ENCODE data around the gene LPP. TPM values are rescaled to one million over a fixed set of nuclear protein-coding genes. Genes with fewer than 3 reads are reported as not detected.

Gene LPP
- total RNA-seq, 2 experiments from 2014 or later: 49.6 to 54.3 TPM

GRCh38 chr3:188335656-188336055, 181.7 kb downstream of the LPP start:
- ATAC-seq (ENCODE audit: low read depth) (no peak), DNase-seq (no peak)
- Mint-ChIP-seq H3K36me3 (peaks cover 24% of the 10 kb centered on the region), H3K4me3 (no peak overlapping the region), H3K27me3 (no peaks in the 10 kb centered on the region), H3K9me3 (peaks cover 2% of the 10 kb centered on the region), H3K4me1 (peaks cover 18% of the 10 kb centered on the region), H3K27ac (no peak overlapping the region)
- POLR2A ChIA-PET: no interaction called here

GRCh38 chr3:188336178-188336577, 182.2 kb downstream of the LPP start:
- H3K4me3 Mint-ChIP-seq: no peak overlapping the region
- H3K9me3 Mint-ChIP-seq: peaks cover 2% of the 10 kb centered on the region
- no peaks in the 10 kb centered on the region for H3K27me3 Mint-ChIP-seq
- POLR2A ChIA-PET: interaction anchor here (0.5 kb wide), 1 partner anchor 120 kb away, joined by 5 read pairs; no protein-coding TSS in a partner anchor
- ATAC-seq (ENCODE audit: low read depth) (no peak), DNase-seq (no peak)
- H3K36me3 Mint-ChIP-seq: peaks cover 24% of the 10 kb centered on the region
- H3K27ac Mint-ChIP-seq: no peak overlapping the region
- peaks cover 20% of the 10 kb centered on the region for H3K4me1 Mint-ChIP-seq

- peaks cover 2% of the 10 kb centered on the region for H3K9me3 Mint-ChIP-seq
- H3K4me3 Mint-ChIP-seq: no peak overlapping the region
- H3K27ac Mint-ChIP-seq: no peak overlapping the region
- POLR2A ChIA-PET: interaction anchor here (0.9 to 1.2 kb wide), 2 partner anchors 368 to 592 kb away, joined by 3 read pairs; partner anchors contain the start of gene BCL6
- DNase-seq: no peak
- H3K36me3 Mint-ChIP-seq: peaks cover 28% of the 10 kb centered on the region
- ATAC-seq (ENCODE audit: low read depth): no peak
- H3K4me1 Mint-ChIP-seq: peaks cover 19% of the 10 kb centered on the region
- no peaks in the 10 kb centered on the region for H3K27me3 Mint-ChIP-seq
Measured at GRCh38 chr3:188337232-188337631, 183.3 kb downstream of the LPP start.

- Mint-ChIP-seq H3K9me3 (peaks cover 2% of the 10 kb centered on the region), H3K27me3 (no peaks in the 10 kb centered on the region), H3K36me3 (peaks cover 32% of the 10 kb centered on the region), H3K4me3 (no peak overlapping the region), H3K4me1 (peaks cover 19% of the 10 kb centered on the region), H3K27ac (no peak overlapping the region)
- POLR2A ChIA-PET: interaction anchor here (0.6 to 1.0 kb wide), 2 partner anchors 592 to 594 kb away, joined by 3 to 4 read pairs; no protein-coding TSS in a partner anchor
- no peak for DNase-seq
- no peak for ATAC-seq (ENCODE audit: low read depth)
Measured at GRCh38 chr3:188338086-188338485, 184.1 kb downstream of the LPP start.

GRCh38 chr3:188339410-188340295, 185.7 kb downstream of the LPP start:
- Mint-ChIP-seq H3K4me1 (peaks cover 19% of the 10 kb centered on the region), H3K27me3 (no peaks in the 10 kb centered on the region), H3K27ac (peak overlapping the region; percentile 84), H3K4me3 (peak overlapping the region; percentile 58), H3K9me3 (peaks cover 2% of the 10 kb centered on the region), H3K36me3 (peaks cover 35% of the 10 kb centered on the region)
- POLR2A ChIA-PET: interaction anchor here (2.0 kb wide), 1 partner anchor 17 kb away, joined by 7 read pairs; no protein-coding TSS in a partner anchor
- DNase-seq (no peak), ATAC-seq (ENCODE audit: low read depth) (peak; percentile 92)

- POLR2A ChIA-PET: no interaction called here
- Mint-ChIP-seq H3K27me3 (no peaks in the 10 kb centered on the region), H3K4me1 (peaks cover 23% of the 10 kb centered on the region), H3K9me3 (no peaks in the 10 kb centered on the region), H3K4me3 (no peak overlapping the region), H3K36me3 (peaks cover 25% of the 10 kb centered on the region), H3K27ac (no peak overlapping the region)
- no peak for DNase-seq
- ATAC-seq (ENCODE audit: low read depth): no peak
Measured at GRCh38 chr3:188341501-188341900, 187.5 kb downstream of the LPP start.

GRCh38 chr3:188342991-188343732, 189.2 kb downstream of the LPP start:
- peaks cover 26% of the 10 kb centered on the region for H3K36me3 Mint-ChIP-seq
- ATAC-seq (ENCODE audit: low read depth) (no peak), DNase-seq (no peak)
- POLR2A ChIA-PET: no interaction called here
- no peak overlapping the region for H3K4me3 Mint-ChIP-seq
- no peak overlapping the region for H3K27ac Mint-ChIP-seq
- no peaks in the 10 kb centered on the region for H3K9me3 Mint-ChIP-seq
- H3K4me1 Mint-ChIP-seq: peaks cover 23% of the 10 kb centered on the region
- no peaks in the 10 kb centered on the region for H3K27me3 Mint-ChIP-seq

GRCh38 chr3:188343894-188344293, 189.9 kb downstream of the LPP start:
- no peak for DNase-seq
- Mint-ChIP-seq H3K36me3 (peaks cover 28% of the 10 kb centered on the region), H3K4me1 (peaks cover 22% of the 10 kb centered on the region), H3K4me3 (no peak overlapping the region), H3K9me3 (no peaks in the 10 kb centered on the region), H3K27ac (no peak overlapping the region), H3K27me3 (no peaks in the 10 kb centered on the region)
- POLR2A ChIA-PET: interaction anchor here (0.6 kb wide), 1 partner anchor 9 kb away, joined by 6 read pairs; no protein-coding TSS in a partner anchor
- no peak for ATAC-seq (ENCODE audit: low read depth)

- ATAC-seq (ENCODE audit: low read depth): no peak
- no peak overlapping the region for H3K27ac Mint-ChIP-seq
- H3K4me1 Mint-ChIP-seq: peaks cover 11% of the 10 kb centered on the region
- no peak overlapping the region for H3K4me3 Mint-ChIP-seq
- H3K27me3 Mint-ChIP-seq: no peaks in the 10 kb centered on the region
- POLR2A ChIA-PET: interaction anchor here (0.6 kb wide), 1 partner anchor 82 kb away, joined by 6 read pairs; no protein-coding TSS in a partner anchor
- DNase-seq: no peak
- peaks cover 30% of the 10 kb centered on the region for H3K36me3 Mint-ChIP-seq
- no peaks in the 10 kb centered on the region for H3K9me3 Mint-ChIP-seq
Measured at GRCh38 chr3:188345223-188345622, 191.3 kb downstream of the LPP start.

GRCh38 chr3:188348435-188349244, 194.7 kb downstream of the LPP start:
- Mint-ChIP-seq H3K4me1 (peaks cover 4% of the 10 kb centered on the region), H3K27me3 (no peaks in the 10 kb centered on the region), H3K9me3 (no peaks in the 10 kb centered on the region), H3K4me3 (no peak overlapping the region), H3K36me3 (peaks cover 21% of the 10 kb centered on the region), H3K27ac (no peak overlapping the region)
- DNase-seq (no peak), ATAC-seq (ENCODE audit: low read depth) (no peak)
- POLR2A ChIA-PET: no interaction called here

GRCh38 chr3:188349351-188349901, 195.5 kb downstream of the LPP start:
- no peak for DNase-seq
- Mint-ChIP-seq H3K4me1 (peaks cover 4% of the 10 kb centered on the region), H3K27ac (no peak overlapping the region), H3K4me3 (no peak overlapping the region), H3K9me3 (no peaks in the 10 kb centered on the region), H3K27me3 (no peaks in the 10 kb centered on the region), H3K36me3 (peaks cover 18% of the 10 kb centered on the region)
- POLR2A ChIA-PET: no interaction called here
- ATAC-seq (ENCODE audit: low read depth): no peak

- H3K36me3 Mint-ChIP-seq: peaks cover 16% of the 10 kb centered on the region
- ATAC-seq (ENCODE audit: low read depth): no peak
- H3K27ac Mint-ChIP-seq: no peak overlapping the region
- H3K4me3 Mint-ChIP-seq: no peak overlapping the region
- POLR2A ChIA-PET: no interaction called here
- H3K4me1 Mint-ChIP-seq: peaks cover 6% of the 10 kb centered on the region
- no peak for DNase-seq
- H3K9me3 Mint-ChIP-seq: no peaks in the 10 kb centered on the region
- H3K27me3 Mint-ChIP-seq: no peaks in the 10 kb centered on the region
Measured at GRCh38 chr3:188349933-188350332, 196.0 kb downstream of the LPP start.

- POLR2A ChIA-PET: no interaction called here
- Mint-ChIP-seq H3K36me3 (peaks cover 16% of the 10 kb centered on the region), H3K4me1 (peaks cover 2% of the 10 kb centered on the region), H3K9me3 (no peaks in the 10 kb centered on the region), H3K4me3 (no peak overlapping the region), H3K27me3 (no peaks in the 10 kb centered on the region), H3K27ac (no peak overlapping the region)
- DNase-seq (no peak), ATAC-seq (ENCODE audit: low read depth) (no peak)
Measured at GRCh38 chr3:188350961-188351360, 197.0 kb downstream of the LPP start.
